Gastroesophageal sphincter (tissue), 4 donors: ENCODE results near the gene TADA1. TPM values are rescaled to one million over a fixed set of nuclear protein-coding genes. Genes with fewer than 3 reads are reported as not detected.
A peak's percentile ranks its signal among the peaks of the same experiment; 100 is the strongest.

Experiments used
- ATAC-seq: fragments of 150-250 bp; one replicate; pipeline ENCODE4 v1.9.1; 2016; ENCODE audit warnings: mild to moderate bottlenecking, moderate library complexity
- H3K27ac ChIP-seq, 4 donors: fragments of 200-600 bp; sonication (generic) in 3 of 4; 1 replicate in 3 of 4; 2 replicates in 1 of 4; pipeline ENCODE4 v1.5.1; 2016 to 2019
- H3K27me3 ChIP-seq: fragments of 200-600 bp; sonication (generic); one replicate; pipeline ENCODE4 v1.5.1; 2019
- H3K36me3 ChIP-seq, 2 donors: fragments of 200-600 bp; sonication (generic); one replicate each; pipeline ENCODE4 v1.5.1; 2019; ENCODE audit warnings: control low read depth in 1 of 2
- H3K4me1 ChIP-seq, 3 donors: fragments of 200-600 bp; sonication (generic); 1 replicate in 2 of 3; 2 replicates in 1 of 3; pipeline ENCODE4 v1.5.1; 2016 to 2019; ENCODE audit warnings: control low read depth in 2 of 3
- H3K4me3 ChIP-seq, 2 donors: fragments of 200-600 bp; sonication (generic); one replicate each; pipeline ENCODE4 v1.5.1; 2019; ENCODE audit warnings: mild to moderate bottlenecking in 1 of 2, moderate library complexity in 1 of 2
- H3K9me3 ChIP-seq, 3 donors: fragments of 200-600 bp; sonication (generic); one replicate each; pipeline ENCODE4 v1.5.1; 2017 to 2019; ENCODE audit warnings: control low read depth in 2 of 3
- CTCF ChIP-seq, 4 experiments: fragments of 200-600 bp in 2 of 4; fragments of 450-650 bp in 2 of 4; sonication (generic) in 1 of 4; IDR thresholded peaks; one replicate each; pipeline ENCODE4 v1.5.1; 2017 to 2019; ENCODE audit warnings: antibody characterized with exemption in 4 of 4, mild to moderate bottlenecking in 2 of 4, moderate library complexity in 2 of 4
- EP300 ChIP-seq: sonication (generic); formaldehyde crosslinking; IDR thresholded peaks from one replicate; pipeline ENCODE4 v1.6.1; 2017; ENCODE audit warnings: antibody characterized with exemption, mild to moderate bottlenecking
- POLR2A ChIP-seq, 2 donors: fragments of 450-650 bp; IDR thresholded peaks; one replicate each; pipeline ENCODE4 v1.6.1; 2017; ENCODE audit warnings: antibody characterized with exemption in 2 of 2, mild to moderate bottlenecking in 2 of 2, moderate library complexity in 1 of 2
- POLR2AphosphoS5 ChIP-seq: sonication (generic); formaldehyde crosslinking; IDR thresholded peaks from one replicate; pipeline ENCODE4 v1.6.1; 2017; ENCODE audit warnings: antibody characterized with exemption
- WGBS, 2 donors: methylation state at CpG; one replicate each; pipeline ENCODE4 v1.1.5; 2018; ENCODE audit warnings: low coverage in 1 of 2; 5-methylcytosine and 5-hydroxymethylcytosine counted together
- total RNA-seq, 4 donors: library from RNA; depleted of rRNA; stranded (reverse); fragments of >200 nt; gene quantifications; one replicate each; pipeline ENCODE4 v1.1.0, GENCODE V29; 2016

The TADA1 gene
- total RNA-seq, result 10 to 100 TPM in 3 of 4 donors, 1 to 10 TPM in 1; 9.5 to 16.2 (median 13.6) TPM

- ATAC-seq, result peak; percentile 98
- WGBS, 2 donors, result 1% methylated on average over 13 to 22 of the region's 84 CpGs
- peaks cover 0 to 49% (median 10%) of the 10 kb centered on the region in 3 donors for H3K4me1 ChIP-seq
- H3K4me3 ChIP-seq, result peak within 1 kb of the TSS; percentile 72 to 99
- no peaks in the 10 kb centered on the region for H3K27me3 ChIP-seq
- TF ChIP-seq EP300, result no peak
- TF ChIP-seq POLR2AphosphoS5, result peak; percentile 80
- TF ChIP-seq POLR2A (IDR thresholded peaks at IDR 0.05), result peak in 1 of 2 donors; percentile 20
- TF ChIP-seq CTCF (IDR thresholded peaks at IDR 0.05), result peak in 1 of 4 experiments; percentile 60
- H3K9me3 ChIP-seq, result no peaks in the 10 kb centered on the region
- H3K27ac ChIP-seq, result peak within 1 kb of the TSS; percentile 74 to 97 (median 95)
- H3K36me3 ChIP-seq, result no peaks in the 10 kb centered on the region
These were observed at the start of gene TADA1 for GRCh38 chr1:166875734-166876539. Gene TADA1, minus strand, starts transcription at chr1:166876264. Its CDS starts 31 bp downstream, at chr1:166876233.

- TF ChIP-seq CTCF (IDR thresholded peaks at IDR 0.05) (no peak), POLR2AphosphoS5 (no peak), EP300 (no peak), POLR2A (IDR thresholded peaks at IDR 0.05) (no peak)
- peaks cover 15% of the 10 kb centered on the region for H3K27me3 ChIP-seq
- H3K36me3 ChIP-seq, result no peaks in the 10 kb centered on the region
- no peak for ATAC-seq
- H3K9me3 ChIP-seq, result no peaks in the 10 kb centered on the region
- no peak overlapping the region for H3K27ac ChIP-seq
- WGBS, 2 donors, result 50 to 88% methylated on average over 2 of the region's 3 CpGs
- H3K4me3 ChIP-seq, result no peak overlapping the region
- H3K4me1 ChIP-seq, result peaks cover 0 to 18% (median 4%) of the 10 kb centered on the region in 3 donors
These were observed 48.9 kb upstream of the TADA1 start for GRCh38 chr1:166924823-166925541.

GRCh38 chr1:166920561-166921475 is 44.8 kb upstream of the TADA1 start:
- WGBS, 2 donors, result 18 to 26% methylated on average over 9 to 12 of the region's 113 CpGs
- Histone ChIP-seq H3K27me3 (peaks cover 15% of the 10 kb centered on the region), H3K4me3 (peak overlapping the region; percentile 26 to 67), H3K36me3 (peaks cover 0 to 13% of the 10 kb centered on the region in 2 donors), H3K4me1 (peaks cover 0 to 18% (median 4%) of the 10 kb centered on the region in 3 donors), H3K27ac (peak overlapping the region in 3 of 4 donors; percentile 77 to 83 (median 78)), H3K9me3 (no peaks in the 10 kb centered on the region)
- ATAC-seq, result peak; percentile 59
- TF ChIP-seq POLR2AphosphoS5, result no peak
- TF ChIP-seq POLR2A (IDR thresholded peaks at IDR 0.05), result peak in 1 of 2 donors; percentile 18
- TF ChIP-seq EP300, result no peak
- TF ChIP-seq CTCF (IDR thresholded peaks at IDR 0.05), result no peak

- WGBS, 2 donors, result 81% methylated on average over 2 of the region's 2 CpGs; no CpG with 5 or more reads in 1 of the 2 donors
- peaks cover 15% of the 10 kb centered on the region for H3K27me3 ChIP-seq
- peaks cover 0 to 18% (median 4%) of the 10 kb centered on the region in 3 donors for H3K4me1 ChIP-seq
- H3K4me3 ChIP-seq, result no peak overlapping the region
- H3K9me3 ChIP-seq, result no peaks in the 10 kb centered on the region
- no peak for ATAC-seq
- H3K36me3 ChIP-seq, result peaks cover 0 to 13% of the 10 kb centered on the region in 2 donors
- H3K27ac ChIP-seq, result no peak overlapping the region
- TF ChIP-seq POLR2A (IDR thresholded peaks at IDR 0.05) (no peak), POLR2AphosphoS5 (no peak), CTCF (IDR thresholded peaks at IDR 0.05) (no peak), EP300 (no peak)
These were observed 42.9 kb upstream of the TADA1 start for GRCh38 chr1:166918956-166919316.
